PC-9 (cell line): Measurements from ENCODE around the gene PPP2R2C. TPM values are rescaled to one million over a fixed set of nuclear protein-coding genes. Genes with fewer than 3 reads are reported as not detected.

Source experiments
- BruUV-seq: library from RNA; stranded (reverse); fragments of 400-500 nt; replicated peaks from 2 replicates; lab custom pipeline; 2021; lab: Mats Ljungman, UMichigan
- CTCF ChIA-PET: fragments of 300-600 bp; sonication (Branson Sonifier 250); formaldehyde crosslinking; loops from one replicate; lab custom pipeline; 2022; ENCODE audit warnings: antibody characterized with exemption; lab: Charles Lee
- POLR2A ChIA-PET: fragments of 300-600 bp; sonication (Branson Sonifier 250); formaldehyde crosslinking; loops from one replicate; lab custom pipeline; 2022; ENCODE audit warnings: antibody characterized with exemption; ENCODE audit not compliant: unreplicated experiment; lab: Charles Lee
- DNase-seq, 2 experiments: peaks; one replicate each; pipeline versions ENCODE4 v3.0.0 to v3.0.0-alpha.2; 2015 to 2022; ENCODE audit warnings: mixed read lengths in 1 of 2
- H2AFZ ChIP-seq: fragments of 200-600 bp; sonication (generic); 2 replicates; pipeline ENCODE4 v1.8.1; 2017; ENCODE audit warnings: antibody characterized with exemption
- H3F3A ChIP-seq: fragments of 200-600 bp; sonication (generic); 2 replicates; pipeline ENCODE4 v1.8.1; 2017; ENCODE audit warnings: antibody characterized with exemption, mild to moderate bottlenecking, low read depth; ENCODE audit not compliant: insufficient read depth
- H3K27ac ChIP-seq: fragments of 200-600 bp; sonication (generic); 2 replicates; pipeline ENCODE4 v1.6.1; 2016; ENCODE audit warnings: mixed run types
- H3K27me3 ChIP-seq: fragments of 200-600 bp; sonication (generic); 2 replicates; pipeline ENCODE4 v1.6.1; 2016; ENCODE audit warnings: low read depth, mixed run types; ENCODE audit not compliant: insufficient read depth
- H3K36me3 ChIP-seq: fragments of 200-600 bp; sonication (generic); 2 replicates; pipeline ENCODE4 v1.6.1; 2016; ENCODE audit warnings: low read depth, mixed run types
- H3K4me1 ChIP-seq: fragments of 200-600 bp; sonication (generic); replicated peaks from 2 replicates; pipeline ENCODE4 v1.6.1; 2016; ENCODE audit warnings: mixed run types; ENCODE audit not compliant: insufficient read depth
- H3K4me2 ChIP-seq: fragments of 200-600 bp; sonication (generic); 2 replicates; pipeline ENCODE4 v1.6.1; 2017; ENCODE audit warnings: mixed run types
- H3K4me3 ChIP-seq: fragments of 200-600 bp; sonication (generic); 2 replicates; pipeline ENCODE4 v1.6.1; 2016; ENCODE audit warnings: mixed run types
- H3K79me2 ChIP-seq: fragments of 200-600 bp; sonication (generic); 2 replicates; pipeline ENCODE4 v1.6.1; 2017; ENCODE audit warnings: low read depth, mixed run types
- H3K9me2 ChIP-seq: fragments of 200-600 bp; sonication (generic); 2 replicates; pipeline ENCODE4 v1.8.1; 2017; ENCODE audit warnings: mild to moderate bottlenecking; ENCODE audit not compliant: insufficient read depth
- H3K9me3 ChIP-seq: fragments of 200-600 bp; sonication (generic); 2 replicates; pipeline ENCODE4 v1.8.1; 2016; ENCODE audit warnings: low read depth; ENCODE audit not compliant: insufficient read depth
- H4K20me1 ChIP-seq: fragments of 200-600 bp; sonication (generic); 2 replicates; pipeline ENCODE4 v1.8.1; 2017; ENCODE audit not compliant: insufficient read depth
- CTCF ChIP-seq: fragments of 200-600 bp; sonication (generic); conservative IDR thresholded peaks from 2 replicates; pipeline ENCODE4 v1.6.1; 2017; ENCODE audit warnings: mixed run types, antibody characterized with exemption, mild to moderate bottlenecking, moderate library complexity
- EZH2 ChIP-seq: fragments of 200-600 bp; sonication (generic); IDR thresholded peaks from 2 replicates; pipeline ENCODE4 v1.8.0; 2017; ENCODE audit warnings: antibody characterized with exemption, low read depth
- intact Hi-C: fragments of 100-400 bp; cut with micrococcal nuclease; formaldehyde crosslinking; loops from one replicate; pipeline ENCODE4 v1.10.0; 2022; ENCODE audit not compliant: unreplicated experiment
- total RNA-seq: library from RNA; stranded (reverse); gene quantifications from 2 replicates; pipeline ENCODE4 v1.2.3, GENCODE V29; 2021

Gene PPP2R2C
- total RNA-seq, 1 experiment from 2014 or later, result 40.9 TPM

GRCh38 chr4:6437826-6438238 lies 34.6 kb downstream of the PPP2R2C start:
- intact Hi-C loops, result no loop called here
- Histone ChIP-seq H2AFZ (no peak overlapping the region), H3K9me3 (peaks cover 4% of the 10 kb centered on the region; the same call in 1 of the 2 replicates), H3K27ac (no peak overlapping the region), H3K79me2 (no peaks in the 10 kb centered on the region), H4K20me1 (no peaks in the 10 kb centered on the region), H3F3A (peaks cover 2% of the 10 kb centered on the region; the same call in 1 of the 2 replicates), H3K36me3 (no peaks in the 10 kb centered on the region), H3K4me2 (no peak overlapping the region), H3K9me2 (no peaks in the 10 kb centered on the region), H3K4me1 (no peaks in the 10 kb centered on the region), H3K4me3 (no peak overlapping the region), H3K27me3 (no peaks in the 10 kb centered on the region)
- BruUV-seq, result no TSS peak
- DNase-seq, result no peak
- TF ChIP-seq EZH2 (no peak), CTCF (no peak)
- ChIA-PET POLR2A (no interaction called here), CTCF (no interaction called here)

DNA sequence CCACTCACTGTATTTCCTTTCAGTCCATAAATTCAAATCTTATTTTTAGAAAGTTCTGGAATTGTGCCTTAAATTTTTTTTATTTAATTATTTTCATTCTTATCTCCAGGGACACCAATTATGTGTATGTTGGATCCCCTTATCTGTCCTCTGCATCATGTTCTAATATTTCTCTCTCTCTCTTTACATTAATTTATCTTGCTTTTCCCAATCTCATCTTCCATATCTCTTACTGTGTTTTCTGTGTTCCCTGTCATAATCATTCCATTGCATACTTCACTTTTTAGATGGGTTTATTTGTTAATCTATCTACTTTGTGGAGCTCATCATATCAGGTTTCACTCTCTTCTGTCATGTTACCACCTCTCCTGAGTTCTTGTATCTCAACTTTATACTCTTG lies 37.4 kb downstream of the PPP2R2C start:
- no peaks in the 10 kb centered on the region for H3K36me3 ChIP-seq
- no TSS peak for BruUV-seq
- ChIA-PET POLR2A (no interaction called here), CTCF (no interaction called here)
- H3K9me2 ChIP-seq, result no peaks in the 10 kb centered on the region
- intact Hi-C loops, result no loop called here
- H4K20me1 ChIP-seq, result no peaks in the 10 kb centered on the region
- no peaks in the 10 kb centered on the region for H3K79me2 ChIP-seq
- no peak overlapping the region for H2AFZ ChIP-seq
- H3K27ac ChIP-seq, result no peak overlapping the region
- peaks cover 4% of the 10 kb centered on the region; the same call in 1 of the 2 replicates for H3K9me3 ChIP-seq
- H3K4me2 ChIP-seq, result no peak overlapping the region
- H3F3A ChIP-seq, result peaks cover 2% of the 10 kb centered on the region; the same call in 1 of the 2 replicates
- H3K4me3 ChIP-seq, result no peak overlapping the region
- no peaks in the 10 kb centered on the region for H3K27me3 ChIP-seq
- no peaks in the 10 kb centered on the region for H3K4me1 ChIP-seq
- TF ChIP-seq EZH2, result no peak
- TF ChIP-seq CTCF, result no peak
- DNase-seq, result no peak

DNA sequence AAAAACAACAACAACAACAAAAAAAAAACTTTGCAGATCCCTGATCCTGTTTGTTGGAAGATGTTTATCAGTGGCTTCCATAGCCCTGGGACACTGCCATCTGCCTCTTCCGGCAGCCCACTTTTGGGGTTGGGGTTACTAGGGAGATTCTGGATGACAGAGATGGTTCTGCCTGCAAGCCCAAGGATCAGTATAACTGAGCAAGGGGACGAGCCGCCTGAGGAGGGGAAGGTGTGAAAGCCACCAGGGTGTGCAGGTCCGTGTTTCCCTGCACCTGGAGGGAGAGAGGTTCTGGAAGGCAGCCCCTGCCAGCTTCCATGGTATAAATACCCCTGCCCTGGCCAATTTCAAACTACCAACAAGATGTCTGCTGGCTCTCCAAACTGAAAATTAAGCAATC lies 41.5 kb downstream of the PPP2R2C start:
- POLR2A ChIA-PET, result no interaction called here
- no peaks in the 10 kb centered on the region for H3K79me2 ChIP-seq
- no peak overlapping the region for H3K4me3 ChIP-seq
- H3K36me3 ChIP-seq, result no peaks in the 10 kb centered on the region
- H3K27ac ChIP-seq, result no peak overlapping the region
- TF ChIP-seq EZH2 (no peak), CTCF (no peak)
- no peaks in the 10 kb centered on the region for H3K9me2 ChIP-seq
- H3F3A ChIP-seq, result no peaks in the 10 kb centered on the region
- no peaks in the 10 kb centered on the region for H4K20me1 ChIP-seq
- H3K4me1 ChIP-seq, result no peaks in the 10 kb centered on the region
- CTCF ChIA-PET, result no interaction called here
- DNase-seq, result no peak
- H2AFZ ChIP-seq, result no peak overlapping the region
- BruUV-seq, result no TSS peak
- H3K9me3 ChIP-seq, result peaks cover 4% of the 10 kb centered on the region; the same call in 1 of the 2 replicates
- intact Hi-C loops, result no loop called here
- H3K4me2 ChIP-seq, result no peak overlapping the region
- no peaks in the 10 kb centered on the region for H3K27me3 ChIP-seq
